GM19463 (cell line): ENCODE data around the gene FANCI.
"Not testable (repeated sequence)": the region's sequence is repeated elsewhere in the genome, so short reads cannot be mapped to it uniquely, and the experiment has no call there.

Source experiments
- ATAC-seq: cut with Tn5 transposase; IDR thresholded peaks from one replicate; pipeline ENCODE4 v1.9.1; 2021; ENCODE audit warnings: mild to moderate bottlenecking, moderate library complexity; ENCODE audit not compliant: unreplicated experiment

The FANCI gene

DNA sequence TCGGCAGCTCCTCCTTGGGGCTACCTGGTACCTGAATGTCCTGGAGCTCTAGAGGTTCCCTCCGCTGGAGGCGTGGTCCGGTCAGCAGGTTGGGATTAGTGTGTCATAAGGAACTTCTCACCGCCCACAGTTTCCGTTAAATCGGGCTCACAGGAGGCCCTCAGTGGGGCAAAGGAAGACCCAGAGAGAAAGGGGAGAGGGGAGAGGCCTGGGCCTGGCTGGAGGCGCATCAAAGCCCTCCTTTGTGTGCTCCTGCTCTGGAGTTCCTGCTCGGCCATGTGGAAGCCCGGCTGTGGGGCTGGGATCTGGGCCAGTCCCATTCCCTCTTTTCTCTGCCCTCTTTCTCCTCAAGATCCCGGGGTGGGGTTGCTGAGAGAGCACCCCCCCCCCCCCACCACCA, 22.2 kb upstream of the FANCI start, which contains the start of gene RLBP1:
Gene RLBP1, minus strand, starts transcription at position 37 of the 400 bp plus-strand sequence. CDS start 2,604 bp downstream, outside the sequence.
- no peak for ATAC-seq

DNA sequence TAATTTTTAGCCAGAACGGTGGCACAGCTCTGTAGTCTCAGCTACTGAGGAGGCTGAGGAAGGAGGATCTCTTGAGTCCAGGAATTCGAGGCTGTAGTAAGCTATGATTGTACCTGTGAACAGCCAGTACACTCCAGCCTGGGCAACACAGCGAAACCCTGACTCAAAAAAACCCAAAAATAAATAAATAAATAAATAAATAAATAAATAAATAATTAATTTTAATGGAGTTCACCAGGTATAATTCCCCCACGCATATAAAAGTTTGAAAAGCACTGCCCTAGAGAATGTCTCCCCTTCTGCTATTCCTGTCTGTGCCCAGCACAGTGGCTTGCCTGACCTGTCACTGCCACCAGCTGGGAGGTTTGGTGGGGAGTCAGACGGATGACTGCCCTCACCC, 18.2 kb upstream of the FANCI start:
- ATAC-seq, result no peak

DNA sequence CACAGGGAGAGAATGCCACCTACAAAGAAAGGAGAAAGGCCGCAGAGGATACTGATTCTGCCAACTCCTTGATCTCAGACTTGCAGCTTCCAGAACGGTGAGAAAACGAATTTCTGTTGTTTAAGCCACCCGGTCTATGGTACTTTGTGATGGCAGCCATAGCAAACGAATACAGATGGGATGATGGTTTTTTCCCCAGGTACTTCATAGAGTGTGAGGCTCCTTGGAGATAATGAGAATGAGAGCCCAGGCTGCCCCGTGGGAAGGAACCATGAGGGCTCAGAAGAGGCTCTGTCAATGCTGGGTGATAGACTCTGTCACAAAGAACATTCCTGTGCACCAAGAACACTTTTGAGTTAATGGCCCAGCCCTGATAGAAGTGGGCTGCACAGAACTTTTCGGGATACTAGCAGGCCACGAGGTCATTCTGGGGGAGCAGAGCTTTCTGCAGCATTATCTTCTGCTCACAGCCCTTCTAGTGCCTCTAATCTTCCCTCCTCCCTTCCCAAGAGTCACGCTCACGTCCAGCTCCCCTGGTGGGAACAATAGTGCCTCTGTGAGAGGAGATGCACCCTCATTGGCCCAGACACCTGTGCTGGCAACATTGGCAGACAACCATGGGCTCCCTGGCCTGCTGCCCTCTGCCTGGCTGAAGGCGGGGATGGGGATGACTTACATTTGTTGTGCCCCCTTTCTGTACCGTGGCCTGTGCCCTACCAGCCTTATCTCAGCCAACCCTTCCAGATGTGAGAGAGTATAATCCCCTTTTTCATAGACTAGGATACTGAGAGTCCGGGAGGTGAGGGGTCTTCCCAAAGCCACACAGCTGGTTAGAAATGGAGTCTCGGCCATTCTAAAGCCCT, 17.2 kb upstream of the FANCI start:
- no peak for ATAC-seq

DNA sequence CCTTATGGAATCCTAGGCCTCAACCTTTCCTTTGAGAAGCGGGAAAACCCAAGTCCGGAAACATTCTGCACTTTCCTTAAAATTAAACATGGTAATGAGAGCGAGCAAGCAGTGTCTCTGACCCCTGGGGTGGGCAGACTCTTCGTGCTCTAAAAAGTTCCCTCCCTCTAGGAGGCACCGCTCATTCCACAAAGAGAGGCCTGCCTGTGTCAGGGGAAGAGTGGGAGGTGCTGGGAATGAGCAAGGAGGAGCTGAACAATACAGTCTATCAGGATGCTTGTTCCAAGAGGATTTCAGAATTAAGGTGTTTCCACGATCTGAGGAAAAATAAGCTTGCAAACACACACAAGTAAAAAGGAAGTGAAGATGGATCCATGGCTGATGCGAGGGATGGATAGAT, 16.4 kb upstream of the FANCI start:
- no peak for ATAC-seq

DNA sequence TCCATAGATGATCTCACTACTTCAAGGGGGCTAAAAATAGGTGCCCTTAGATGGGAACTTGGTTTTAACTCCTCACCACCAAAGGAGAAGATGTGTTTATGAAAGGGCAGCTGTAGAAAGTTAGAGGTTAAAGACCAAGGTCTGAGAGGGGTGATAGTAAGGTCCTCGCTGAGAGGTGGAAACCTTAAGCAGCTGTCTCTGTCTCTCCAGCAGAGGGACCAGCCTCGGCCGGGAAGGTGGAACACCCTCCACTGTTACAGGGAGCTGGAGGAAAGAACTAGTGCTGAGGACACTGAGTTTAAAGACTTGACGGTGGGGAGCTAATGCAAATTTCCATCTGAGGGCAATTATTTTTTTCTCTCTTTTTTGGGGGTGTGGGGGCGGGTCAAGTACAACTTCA, 13.5 kb upstream of the FANCI start:
- no peak for ATAC-seq

DNA sequence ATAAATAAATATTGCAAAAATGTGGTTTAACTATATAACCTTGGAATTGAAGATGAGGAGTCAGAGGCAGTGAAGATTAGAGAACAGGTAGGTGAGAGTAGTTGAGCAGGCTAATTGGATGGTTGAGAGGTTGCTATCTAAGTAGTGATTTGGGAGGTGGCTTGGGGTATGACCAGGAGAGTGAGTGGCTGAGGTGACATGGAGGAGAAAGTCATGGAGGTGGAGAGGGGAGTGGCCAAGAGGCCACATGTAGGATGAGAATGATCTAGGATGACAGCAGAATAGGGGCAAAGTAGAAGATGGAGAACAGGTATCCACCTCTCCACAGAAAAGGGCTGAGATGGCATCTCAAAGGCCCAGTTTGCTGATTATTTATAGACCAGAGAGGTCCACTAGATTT, 11.9 kb upstream of the FANCI start:
- ATAC-seq, result no peak

DNA sequence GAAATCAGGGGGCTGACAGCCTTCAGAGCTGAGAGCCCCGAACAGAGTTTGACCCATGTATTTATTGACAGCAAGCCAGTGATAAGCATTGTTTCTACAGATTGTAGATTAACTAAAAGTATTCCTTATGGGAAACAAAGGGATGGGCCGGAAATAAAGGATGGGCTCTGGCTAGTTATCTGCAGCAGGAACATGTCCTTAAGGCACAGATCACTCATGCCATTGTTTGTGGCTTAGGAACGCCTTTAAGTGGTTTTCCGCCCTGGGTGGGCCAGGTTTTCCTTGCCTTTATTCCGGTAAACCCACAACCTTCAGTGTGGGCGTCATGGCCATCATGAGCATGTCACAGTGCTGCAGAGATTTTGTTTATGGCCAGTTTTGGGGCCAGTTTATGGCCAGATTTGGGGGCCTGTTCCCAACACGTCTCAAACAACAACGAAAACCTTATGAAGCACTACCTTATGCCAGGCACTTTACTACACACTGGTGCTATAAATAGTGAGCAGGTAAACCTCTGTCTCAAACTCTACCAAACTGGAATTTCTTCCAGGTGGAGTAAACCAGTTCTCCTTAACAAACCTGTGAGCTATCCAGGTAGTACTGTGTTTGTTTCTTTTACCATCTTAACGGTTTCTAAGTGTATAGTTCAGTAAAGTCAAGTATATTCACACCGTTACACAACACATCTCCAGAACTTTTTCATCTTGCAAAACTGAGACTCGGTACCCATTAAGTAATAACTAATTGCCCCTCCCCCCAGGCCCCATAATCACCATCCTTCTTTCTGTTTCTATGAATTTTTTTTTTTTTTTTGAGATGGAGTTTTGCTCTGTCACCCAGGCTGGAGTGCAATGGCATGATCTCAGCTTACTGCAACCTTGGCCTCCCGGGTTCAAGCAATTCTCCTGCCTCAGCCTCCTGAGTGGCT, 3.6 kb upstream of the FANCI start:
- ATAC-seq, result not testable (repeated sequence)

DNA sequence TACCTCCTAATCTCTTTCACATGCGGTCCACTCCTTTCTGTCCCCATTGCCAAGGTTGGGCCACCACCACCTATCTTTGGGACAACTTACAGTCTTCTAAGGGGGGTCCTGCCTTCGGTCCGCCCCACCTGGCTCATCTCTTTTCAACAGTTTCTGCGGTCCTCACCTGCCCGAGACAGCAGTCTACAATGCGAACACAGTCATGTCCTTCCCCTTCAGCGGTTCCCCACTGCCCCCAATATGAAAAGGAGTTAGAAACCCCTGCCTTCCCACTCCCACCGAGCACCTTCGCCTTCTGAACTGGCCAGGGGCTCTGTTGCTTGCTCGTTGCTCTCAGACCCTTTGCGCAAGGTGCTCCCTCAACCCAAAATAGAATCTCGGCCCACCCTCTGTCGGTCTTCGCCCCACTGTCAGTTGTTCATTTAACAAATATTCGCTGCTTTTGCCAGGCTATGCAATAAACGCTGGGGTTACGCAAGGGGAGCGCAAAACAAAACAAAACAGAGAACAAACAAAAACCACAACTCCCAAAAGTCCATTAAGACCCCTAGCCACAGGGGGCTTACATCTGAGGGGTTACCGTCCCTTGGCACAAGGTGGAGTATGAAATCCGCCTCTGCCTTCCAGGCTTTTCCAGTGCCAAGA, 611 bp upstream of the FANCI start:
- no peak for ATAC-seq

DNA sequence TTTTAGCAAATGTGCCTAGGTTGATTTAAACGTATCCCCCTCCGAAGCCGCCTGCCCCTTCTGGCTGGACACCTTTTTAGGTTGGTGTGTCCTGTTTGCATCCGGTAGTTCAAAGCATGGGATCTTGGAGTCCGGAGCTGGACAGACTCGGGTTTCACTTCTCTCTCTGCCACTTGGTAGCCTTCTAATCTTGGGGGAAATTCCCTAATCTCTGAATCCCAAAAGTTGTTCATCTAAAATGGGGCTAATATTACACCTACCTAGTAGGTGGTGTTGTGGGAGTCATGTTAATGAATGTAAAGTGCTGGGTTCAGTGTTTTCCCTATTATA, 760 bp downstream of the FANCI start:
- no peak for ATAC-seq

DNA sequence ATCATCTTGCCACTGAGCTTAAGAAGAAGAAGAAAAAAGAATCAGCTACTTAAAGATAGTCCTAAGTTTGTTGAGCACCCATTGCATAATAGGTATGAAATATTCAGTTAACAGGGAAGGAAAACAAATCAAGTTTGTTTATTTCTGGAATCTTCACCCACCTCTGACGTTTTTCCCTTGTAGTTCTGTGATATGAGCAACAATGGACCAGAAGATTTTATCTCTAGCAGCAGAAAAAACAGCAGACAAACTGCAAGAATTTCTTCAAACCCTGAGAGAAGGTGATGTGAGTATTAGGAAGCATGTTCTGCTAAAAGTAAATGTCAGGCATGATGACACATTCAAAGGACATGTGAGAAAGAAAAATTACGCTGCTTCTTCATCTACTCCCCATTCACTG, 3.7 kb downstream of the FANCI start:
- ATAC-seq, result no peak

DNA sequence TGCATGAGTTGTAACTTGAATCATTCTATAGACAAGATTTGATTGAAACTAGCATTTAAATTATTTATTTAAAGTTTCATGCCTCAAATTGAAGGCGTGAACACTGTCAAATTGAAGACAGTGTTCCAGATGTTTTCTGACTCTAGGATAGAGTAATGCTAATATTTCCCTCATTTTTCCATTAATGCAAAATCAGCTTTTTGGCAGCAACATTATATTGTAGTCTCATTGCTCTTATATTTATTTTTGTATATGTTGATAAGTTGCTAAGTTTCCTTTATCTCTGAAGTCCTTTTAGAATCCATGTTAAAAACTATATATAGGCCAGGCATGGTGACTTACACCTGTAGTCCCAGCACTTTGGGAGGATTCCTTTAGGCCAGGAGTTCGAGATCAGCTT, 4.8 kb downstream of the FANCI start:
- no peak for ATAC-seq

DNA sequence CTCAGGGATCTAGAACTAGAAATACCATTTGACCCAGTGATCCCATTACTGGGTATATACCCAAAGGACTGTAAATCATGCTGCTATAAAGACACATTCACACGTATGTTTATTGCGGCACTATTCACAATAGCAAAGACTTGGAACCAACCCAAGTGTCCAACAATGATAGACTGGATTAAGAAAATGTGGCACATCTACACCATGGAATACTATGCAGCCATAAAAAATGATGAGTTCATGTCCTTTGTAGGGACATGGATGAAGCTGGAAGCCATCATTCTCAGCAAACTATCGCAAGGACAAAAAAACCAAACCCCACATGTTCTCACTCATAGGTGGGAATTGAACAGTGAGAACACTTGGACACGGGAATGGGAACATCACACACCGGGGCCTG, 6.4 kb downstream of the FANCI start:
- not testable (repeated sequence) for ATAC-seq

DNA sequence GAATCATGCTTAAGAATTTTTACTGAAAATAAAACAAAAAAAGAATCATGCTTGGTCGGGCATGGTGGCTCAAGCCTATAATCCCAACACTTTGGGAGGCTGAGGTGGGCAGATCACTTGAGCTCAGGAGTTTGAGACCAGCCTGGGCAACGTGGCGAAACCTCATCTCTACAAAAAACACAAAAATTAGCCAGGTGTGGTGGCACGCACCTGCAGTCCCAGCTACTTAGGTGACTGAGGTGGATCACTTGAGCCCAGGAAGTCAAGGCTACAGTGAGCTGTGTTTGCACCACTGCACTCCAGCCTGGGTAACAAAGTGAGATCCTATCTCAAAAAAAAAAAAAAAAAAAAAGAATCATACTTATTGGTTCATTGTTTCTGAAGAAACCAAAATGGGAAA, 33.5 kb downstream of the FANCI start:
- not testable (repeated sequence) for ATAC-seq

DNA sequence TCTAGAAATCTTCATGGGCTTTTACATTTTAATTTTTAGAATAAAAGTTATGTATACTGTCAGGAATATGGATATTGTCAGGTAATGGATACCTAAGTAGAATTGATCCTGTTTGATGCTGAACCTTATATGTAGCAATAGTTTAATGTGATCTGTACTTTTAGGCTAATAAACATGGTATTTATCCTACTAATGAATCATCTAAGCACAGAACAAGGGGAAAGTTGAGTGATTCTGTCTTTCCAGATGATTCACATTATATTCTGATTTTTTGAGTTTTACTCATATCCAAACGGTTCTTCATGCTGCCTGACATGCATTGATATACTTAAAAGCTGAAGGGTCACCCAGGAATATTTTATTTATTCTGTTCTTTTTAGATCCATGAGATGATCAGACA, 34.5 kb downstream of the FANCI start:
- ATAC-seq, result no peak

DNA sequence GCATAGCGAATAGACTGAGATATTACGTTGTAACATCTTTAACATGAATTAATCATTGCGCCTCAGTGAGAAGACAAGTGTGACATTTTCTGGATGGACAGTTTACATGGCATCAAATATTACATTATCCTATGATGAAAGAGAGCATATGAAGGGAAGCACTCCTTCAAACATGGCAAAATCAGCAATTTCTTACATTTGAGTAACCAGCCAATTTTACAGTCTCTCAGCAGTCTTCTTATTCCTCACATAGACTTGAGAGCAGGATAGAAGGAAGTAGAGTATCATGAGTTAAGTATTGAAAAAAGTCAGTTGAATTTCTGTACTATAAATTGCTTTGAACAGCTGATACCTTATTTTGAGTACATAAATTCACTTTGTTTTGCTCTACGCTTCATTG, 38.9 kb downstream of the FANCI start:
- ATAC-seq, result no peak

DNA sequence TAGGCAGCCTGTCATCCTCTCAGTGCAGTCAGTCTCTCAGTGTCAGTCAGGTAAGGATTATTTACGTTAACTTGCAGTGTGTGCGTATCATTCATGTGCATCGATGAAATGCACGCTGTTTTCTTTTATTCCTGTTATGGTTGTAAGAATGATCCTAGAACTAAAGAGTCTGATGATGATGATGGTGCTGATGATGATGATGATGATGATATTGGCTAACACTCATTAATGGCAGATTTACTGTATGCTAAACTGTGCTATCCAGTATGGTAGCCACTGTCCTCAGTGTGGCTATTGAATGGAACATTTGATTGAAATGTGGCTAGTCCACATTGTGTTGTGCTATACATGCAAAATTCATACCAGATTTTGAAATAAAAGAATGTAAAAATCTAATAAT, 39.4 kb downstream of the FANCI start:
- no peak for ATAC-seq

DNA sequence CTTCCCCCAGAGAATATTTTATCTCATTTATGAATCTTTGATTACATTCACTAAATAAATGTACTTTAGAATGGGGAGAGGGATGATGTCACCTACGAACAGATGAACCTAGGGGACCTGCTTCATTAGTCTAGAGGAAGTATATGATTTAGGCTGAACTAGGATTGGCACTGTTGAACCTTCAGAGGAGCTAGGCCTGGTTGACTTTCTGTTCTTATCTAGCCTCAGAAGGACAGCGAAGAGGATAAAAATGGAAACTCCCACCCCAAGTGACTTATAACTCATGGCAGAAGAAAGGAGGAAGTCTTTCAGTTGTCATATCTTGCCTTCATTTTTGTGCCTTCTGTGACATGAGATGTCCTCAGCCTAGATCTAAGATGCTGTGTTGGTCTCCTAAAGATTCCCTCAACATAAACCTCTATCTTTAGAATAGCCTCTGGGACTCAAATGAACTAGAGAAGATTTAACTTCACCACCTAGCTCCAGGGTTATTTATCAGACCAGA, 48.2 kb downstream of the FANCI start:
- no peak for ATAC-seq

DNA sequence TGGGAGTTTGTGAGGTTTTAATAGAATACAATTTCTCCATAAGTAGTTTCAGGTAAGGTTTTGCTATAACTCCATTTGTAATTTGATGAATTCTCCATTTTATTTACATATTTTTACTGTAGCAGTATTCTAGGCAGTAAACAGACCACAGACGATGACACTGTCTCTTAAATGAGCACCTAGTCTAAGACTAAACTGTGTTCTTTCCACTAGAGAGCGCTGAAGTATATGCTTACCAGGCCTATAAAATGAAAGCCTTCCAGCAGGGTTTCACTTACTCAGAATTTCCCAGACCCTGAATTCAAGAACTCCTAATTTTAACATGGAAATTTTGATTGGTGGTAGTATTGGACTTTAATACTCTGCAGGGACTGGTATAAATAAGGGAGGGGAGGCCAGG, 49.2 kb downstream of the FANCI start:
- ATAC-seq, result no peak

DNA sequence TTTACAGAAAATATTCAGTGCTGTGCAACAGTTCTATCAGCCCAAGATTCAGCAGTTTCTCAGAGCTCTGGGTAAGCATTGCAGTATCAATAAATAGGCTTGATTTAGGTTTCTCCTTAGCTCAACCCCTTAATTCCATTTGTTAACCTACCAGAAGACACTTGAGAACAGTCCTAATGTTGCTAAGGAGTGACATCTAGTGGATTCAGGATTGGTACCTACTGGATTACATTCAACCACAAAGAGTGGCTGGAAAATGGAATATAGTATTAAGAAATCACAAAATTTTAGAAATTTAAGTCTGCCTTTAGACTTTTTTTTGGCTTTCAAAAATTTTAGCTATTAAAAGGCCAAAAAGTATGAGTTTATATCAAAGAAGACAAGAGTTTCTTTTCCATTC, 56.1 kb downstream of the FANCI start:
- no peak for ATAC-seq

DNA sequence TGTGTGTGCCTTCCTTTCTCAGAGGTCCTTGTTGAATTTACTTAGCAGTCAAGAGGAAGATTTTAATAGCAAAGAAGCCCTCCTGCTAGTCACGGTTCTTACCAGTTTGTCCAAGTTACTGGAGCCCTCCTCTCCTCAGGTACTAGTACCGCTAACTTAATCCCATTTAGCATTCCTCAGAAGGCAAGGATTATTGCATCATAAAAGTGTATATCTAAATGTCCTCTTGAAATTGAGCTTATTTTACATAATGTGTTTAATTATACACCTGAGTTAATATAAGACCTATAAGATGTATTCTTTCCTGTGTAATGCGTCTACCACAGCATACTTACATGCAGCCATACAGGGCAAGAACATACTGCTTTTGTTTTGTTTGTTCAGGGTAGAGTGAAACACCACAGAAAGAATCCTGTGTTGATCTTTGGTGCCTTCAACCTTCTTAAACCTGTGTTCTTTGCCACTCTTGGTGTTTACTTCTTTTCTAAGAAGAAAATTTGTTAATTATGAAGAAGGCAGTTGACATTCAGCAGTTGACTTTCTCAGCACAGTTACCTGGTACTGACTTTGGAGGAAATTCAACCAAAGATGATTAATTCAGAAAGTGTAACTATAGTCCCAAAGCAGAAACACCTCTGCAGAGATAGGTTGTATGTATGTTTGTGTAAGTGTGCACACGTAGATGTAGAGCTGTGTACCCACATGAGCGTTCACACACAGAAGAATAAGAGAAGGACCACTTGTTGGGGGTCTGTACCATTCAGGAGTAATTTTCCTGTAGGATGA, 57.7 kb downstream of the FANCI start:
- no peak for ATAC-seq

DNA sequence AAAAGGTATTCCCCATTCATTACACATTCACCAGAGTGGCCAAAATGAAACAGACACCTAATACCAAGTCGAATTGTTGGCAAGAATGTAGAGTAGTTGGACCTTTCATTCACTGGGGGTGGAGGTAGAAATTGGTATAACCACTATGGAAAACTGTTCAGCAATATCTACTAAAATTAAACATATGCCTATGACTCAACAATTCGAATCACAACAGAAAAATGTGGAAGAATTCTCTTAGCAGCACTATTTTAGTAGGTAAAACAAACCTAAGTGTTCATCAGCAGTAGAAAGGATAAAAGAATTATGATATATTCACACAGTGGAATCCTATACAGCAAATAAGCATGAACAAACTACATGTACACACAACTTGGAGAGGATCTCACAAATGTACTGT, 60.2 kb downstream of the FANCI start:
- ATAC-seq, result no peak
